Gastroesophageal sphincter (tissue), 3 donors: ENCODE data around the gene GATB.

Experiments used
- EP300 ChIP-seq: sonication (generic); formaldehyde crosslinking; IDR thresholded peaks from one replicate; pipeline ENCODE4 v1.6.1; 2017; ENCODE audit warnings: antibody characterized with exemption, mild to moderate bottlenecking
- TF ChIP-seq, protein P1 (sequence below), 4 experiments: fragments of 200-600 bp in 2 of 4; fragments of 450-650 bp in 2 of 4; sonication (generic) in 1 of 4; IDR thresholded peaks; one replicate each; pipeline ENCODE4 v1.5.1; 2017 to 2019; ENCODE audit warnings: antibody characterized with exemption in 4 of 4, mild to moderate bottlenecking in 2 of 4, moderate library complexity in 2 of 4

DNA sequence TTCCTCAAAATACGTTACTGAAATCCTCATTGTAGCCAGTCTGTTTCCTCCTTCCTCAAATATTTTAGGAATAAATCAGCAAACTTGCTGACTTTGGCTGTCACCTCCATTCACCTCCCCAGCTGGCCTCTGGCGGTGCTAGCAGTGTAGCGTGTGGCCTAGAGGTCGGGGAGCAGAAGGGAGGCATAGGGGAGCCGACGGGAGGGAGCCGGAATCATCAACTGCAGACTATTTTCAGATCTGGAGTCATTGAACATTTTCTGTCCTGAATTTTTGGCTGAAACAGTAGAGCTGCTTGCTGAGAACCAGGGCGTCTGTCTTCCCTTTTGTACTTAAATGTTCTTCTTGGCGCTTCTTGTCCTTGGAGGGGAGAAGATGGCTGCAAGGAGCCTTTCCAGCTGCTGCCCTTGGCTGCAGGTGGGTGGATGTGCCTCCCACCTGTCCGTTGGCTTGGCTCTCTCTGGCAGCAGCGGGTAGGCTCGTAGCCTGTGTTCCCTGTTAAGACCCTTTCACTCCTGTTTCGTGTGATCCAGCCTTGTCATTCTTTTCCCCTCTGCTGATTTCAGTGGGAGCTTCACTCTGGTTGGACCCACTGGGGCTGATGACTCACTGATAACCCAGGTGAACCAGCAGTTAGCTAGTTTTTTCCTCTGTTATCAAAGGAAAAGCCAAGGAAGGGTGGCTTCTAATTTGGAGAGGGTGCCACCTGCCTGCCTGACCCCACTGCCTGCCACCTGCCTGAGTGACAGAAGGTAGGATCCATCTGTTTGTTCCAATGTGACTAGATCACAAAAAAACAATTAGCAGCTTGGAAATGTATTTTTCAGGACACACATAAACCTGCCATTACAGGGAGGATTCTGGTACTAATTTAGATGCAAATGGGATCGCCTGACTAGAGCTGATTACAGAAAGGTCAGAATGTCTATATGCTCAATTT lies 135.9 kb downstream of the GATB start:
- TF ChIP-seq, protein P1, sequence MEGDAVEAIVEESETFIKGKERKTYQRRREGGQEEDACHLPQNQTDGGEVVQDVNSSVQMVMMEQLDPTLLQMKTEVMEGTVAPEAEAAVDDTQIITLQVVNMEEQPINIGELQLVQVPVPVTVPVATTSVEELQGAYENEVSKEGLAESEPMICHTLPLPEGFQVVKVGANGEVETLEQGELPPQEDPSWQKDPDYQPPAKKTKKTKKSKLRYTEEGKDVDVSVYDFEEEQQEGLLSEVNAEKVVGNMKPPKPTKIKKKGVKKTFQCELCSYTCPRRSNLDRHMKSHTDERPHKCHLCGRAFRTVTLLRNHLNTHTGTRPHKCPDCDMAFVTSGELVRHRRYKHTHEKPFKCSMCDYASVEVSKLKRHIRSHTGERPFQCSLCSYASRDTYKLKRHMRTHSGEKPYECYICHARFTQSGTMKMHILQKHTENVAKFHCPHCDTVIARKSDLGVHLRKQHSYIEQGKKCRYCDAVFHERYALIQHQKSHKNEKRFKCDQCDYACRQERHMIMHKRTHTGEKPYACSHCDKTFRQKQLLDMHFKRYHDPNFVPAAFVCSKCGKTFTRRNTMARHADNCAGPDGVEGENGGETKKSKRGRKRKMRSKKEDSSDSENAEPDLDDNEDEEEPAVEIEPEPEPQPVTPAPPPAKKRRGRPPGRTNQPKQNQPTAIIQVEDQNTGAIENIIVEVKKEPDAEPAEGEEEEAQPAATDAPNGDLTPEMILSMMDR (IDR thresholded peaks at IDR 0.05), result no peak
- no peak for TF ChIP-seq EP300
